GM12878 (cell line): Measurements from ENCODE around the gene PPP6R1. TPM values are rescaled to one million over a fixed set of nuclear protein-coding genes. Genes with fewer than 3 reads are reported as not detected.
A peak's percentile ranks its signal among the peaks of the same experiment; 100 is the strongest.

ENCODE experiments used
- CREM ChIP-seq: IDR thresholded peaks from 2 replicates; pipeline ENCODE4 v1.6.1; 2014; ENCODE audit warnings: antibody characterized with exemption, low read depth
- EGR1 ChIP-seq, 2 experiments: IDR thresholded peaks; 1 replicate in 1 of 2; 2 replicates in 1 of 2; pipeline ENCODE4 v1.6.1; 2011 to 2012; ENCODE audit warnings: low read depth in 2 of 2, low read length in 2 of 2, borderline replicate concordance in 1 of 2, mild to moderate bottlenecking in 1 of 2, moderate library complexity in 1 of 2
- HCFC1 ChIP-seq: fragments of 150-350 bp; IDR thresholded peaks from 2 replicates; pipeline ENCODE4 v1.6.1; 2014; ENCODE audit warnings: low read length
- HDAC2 ChIP-seq: fragments of 200-600 bp; sonication (generic); IDR thresholded peaks from 2 replicates; pipeline ENCODE4 v1.6.1; 2017
- IKZF1 ChIP-seq: fragments of 450-650 bp; conservative IDR thresholded peaks from 2 replicates; pipeline ENCODE4 v1.6.1; 2017; ENCODE audit warnings: antibody characterized with exemption, mild to moderate bottlenecking
- NRF1 ChIP-seq: conservative IDR thresholded peaks from 2 replicates; pipeline ENCODE4 v1.6.1; 2011; ENCODE audit warnings: mild to moderate bottlenecking, low read depth, low read length, improper control_type of control experiment
- POLR2A ChIP-seq: IDR thresholded peaks from 2 replicates; pipeline ENCODE4 v1.6.1; 2011; ENCODE audit warnings: low read depth, mild to moderate bottlenecking, low read length
- ZNF24 ChIP-seq: fragments of 450-650 bp; IDR thresholded peaks from 2 replicates; pipeline ENCODE4 v1.6.1; 2017; ENCODE audit warnings: antibody characterized with exemption, mild to moderate bottlenecking
- polyA plus RNA-seq, 11 experiments: library from polyadenylated mRNA; depleted of rRNA in 4 of 11; unstranded in 6 of 11; stranded (reverse) in 5 of 11; fragments of >200 nt; fragmentation: Nextera tagmentation in 4 of 11; fragmentation: Illumina TruSeq in 1 of 11; extraction: Ambion mirVana in 4 of 11; extraction: Trizol in 1 of 11; gene quantifications; 1 replicate in 1 of 11; 2 replicates in 10 of 11; pipeline versions ENCODE4 v1.2.1 to v1.2.3, GENCODE V29; 2011 to 2016; ENCODE audit warnings: inconsistent platforms in 2 of 11, missing spikeins in 2 of 11, low read depth in 1 of 11
- total RNA-seq, 4 experiments: library from RNA; depleted of rRNA in 3 of 4; stranded (reverse); fragments of >200 nt in 3 of 4; fragmentation: Illumina TruSeq in 1 of 4; extraction: Trizol in 1 of 4; gene quantifications; 2 replicates each; pipeline versions ENCODE4 v1.2.1 to v1.2.3, GENCODE V29; 2013 to 2021
- TF ChIP-seq, protein P1 (sequence below): fragments of 450-650 bp; formaldehyde crosslinking; IDR thresholded peaks from 2 replicates; pipeline ENCODE4 v1.5.0; 2022; ENCODE audit warnings: mild to moderate bottlenecking, missing genetic modification characterization
- TF ChIP-seq, protein P2 (sequence below): fragments of 450-650 bp; formaldehyde crosslinking; IDR thresholded peaks from 2 replicates; pipeline ENCODE4 v1.4.0; 2022; ENCODE audit warnings: mild to moderate bottlenecking, moderate library complexity
- TF ChIP-seq, protein P3 (sequence below): fragments of 450-650 bp; IDR thresholded peaks from 2 replicates; pipeline ENCODE4 v1.6.1; 2017; ENCODE audit warnings: antibody characterized with exemption, mild to moderate bottlenecking, moderate library complexity
- TF ChIP-seq, protein P4 (sequence below): fragments of 450-650 bp; IDR thresholded peaks from 2 replicates; pipeline ENCODE4 v1.6.1; 2018; ENCODE audit warnings: borderline replicate concordance, mild to moderate bottlenecking; ENCODE audit not compliant: partially characterized antibody

The PPP6R1 gene
- total and polyA plus RNA-seq, 10 of the 15 experiments (the other 5 are each of a cell fraction or from before 2014, with no cell fraction given): 0.80 to 173 (median 63.7) TPM

DNA sequence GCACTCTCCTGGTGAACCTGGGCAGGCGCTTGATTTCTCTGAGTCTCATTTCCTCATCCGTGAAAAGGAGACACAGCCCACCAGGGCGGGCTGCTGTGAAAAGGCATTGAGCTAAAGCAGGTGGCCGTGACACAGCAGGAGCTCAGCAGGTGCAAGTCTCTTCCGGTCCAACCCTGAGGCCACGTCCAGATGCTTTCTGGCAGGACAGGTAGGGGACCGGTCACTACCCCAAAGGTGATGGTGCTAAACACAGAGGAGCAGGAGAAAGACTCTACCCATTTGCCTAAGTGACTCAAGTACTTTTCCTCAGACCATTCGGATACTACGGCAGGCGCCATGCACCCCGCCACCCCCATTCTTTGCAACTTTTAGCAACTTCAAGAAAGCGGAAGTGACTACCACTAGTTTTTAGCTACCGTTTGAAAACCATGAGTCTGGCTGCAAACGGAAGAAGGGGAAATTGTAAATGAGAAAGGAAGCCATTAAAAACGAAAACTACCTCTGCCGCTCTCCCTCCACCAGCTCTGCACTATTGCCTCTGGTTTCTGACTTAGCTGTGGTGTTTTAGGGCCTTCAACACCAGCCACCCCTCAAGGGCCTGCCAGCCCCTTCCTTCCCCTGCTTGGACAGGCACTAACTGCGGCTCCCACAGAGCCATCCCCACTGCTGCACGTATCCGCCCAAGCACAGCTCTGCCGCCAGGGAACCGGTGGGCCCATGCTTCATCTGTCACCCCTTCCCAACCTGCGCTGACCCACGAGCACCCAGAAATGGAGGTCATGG, 4.8 kb downstream of the PPP6R1 start (continued):
- TF ChIP-seq, protein P1, sequence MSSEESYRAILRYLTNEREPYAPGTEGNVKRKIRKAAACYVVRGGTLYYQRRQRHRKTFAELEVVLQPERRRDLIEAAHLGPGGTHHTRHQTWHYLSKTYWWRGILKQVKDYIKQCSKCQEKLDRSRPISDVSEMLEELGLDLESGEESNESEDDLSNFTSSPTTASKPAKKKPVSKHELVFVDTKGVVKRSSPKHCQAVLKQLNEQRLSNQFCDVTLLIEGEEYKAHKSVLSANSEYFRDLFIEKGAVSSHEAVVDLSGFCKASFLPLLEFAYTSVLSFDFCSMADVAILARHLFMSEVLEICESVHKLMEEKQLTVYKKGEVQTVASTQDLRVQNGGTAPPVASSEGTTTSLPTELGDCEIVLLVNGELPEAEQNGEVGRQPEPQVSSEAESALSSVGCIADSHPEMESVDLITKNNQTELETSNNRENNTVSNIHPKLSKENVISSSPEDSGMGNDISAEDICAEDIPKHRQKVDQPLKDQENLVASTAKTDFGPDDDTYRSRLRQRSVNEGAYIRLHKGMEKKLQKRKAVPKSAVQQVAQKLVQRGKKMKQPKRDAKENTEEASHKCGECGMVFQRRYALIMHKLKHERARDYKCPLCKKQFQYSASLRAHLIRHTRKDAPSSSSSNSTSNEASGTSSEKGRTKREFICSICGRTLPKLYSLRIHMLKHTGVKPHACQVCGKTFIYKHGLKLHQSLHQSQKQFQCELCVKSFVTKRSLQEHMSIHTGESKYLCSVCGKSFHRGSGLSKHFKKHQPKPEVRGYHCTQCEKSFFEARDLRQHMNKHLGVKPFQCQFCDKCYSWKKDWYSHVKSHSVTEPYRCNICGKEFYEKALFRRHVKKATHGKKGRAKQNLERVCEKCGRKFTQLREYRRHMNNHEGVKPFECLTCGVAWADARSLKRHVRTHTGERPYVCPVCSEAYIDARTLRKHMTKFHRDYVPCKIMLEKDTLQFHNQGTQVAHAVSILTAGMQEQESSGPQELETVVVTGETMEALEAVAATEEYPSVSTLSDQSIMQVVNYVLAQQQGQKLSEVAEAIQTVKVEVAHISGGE (CRISPR knock-in tag): no peak
- TF ChIP-seq HDAC2: no peak
- TF ChIP-seq IKZF1: peak; percentile 72
- TF ChIP-seq, protein P2, sequence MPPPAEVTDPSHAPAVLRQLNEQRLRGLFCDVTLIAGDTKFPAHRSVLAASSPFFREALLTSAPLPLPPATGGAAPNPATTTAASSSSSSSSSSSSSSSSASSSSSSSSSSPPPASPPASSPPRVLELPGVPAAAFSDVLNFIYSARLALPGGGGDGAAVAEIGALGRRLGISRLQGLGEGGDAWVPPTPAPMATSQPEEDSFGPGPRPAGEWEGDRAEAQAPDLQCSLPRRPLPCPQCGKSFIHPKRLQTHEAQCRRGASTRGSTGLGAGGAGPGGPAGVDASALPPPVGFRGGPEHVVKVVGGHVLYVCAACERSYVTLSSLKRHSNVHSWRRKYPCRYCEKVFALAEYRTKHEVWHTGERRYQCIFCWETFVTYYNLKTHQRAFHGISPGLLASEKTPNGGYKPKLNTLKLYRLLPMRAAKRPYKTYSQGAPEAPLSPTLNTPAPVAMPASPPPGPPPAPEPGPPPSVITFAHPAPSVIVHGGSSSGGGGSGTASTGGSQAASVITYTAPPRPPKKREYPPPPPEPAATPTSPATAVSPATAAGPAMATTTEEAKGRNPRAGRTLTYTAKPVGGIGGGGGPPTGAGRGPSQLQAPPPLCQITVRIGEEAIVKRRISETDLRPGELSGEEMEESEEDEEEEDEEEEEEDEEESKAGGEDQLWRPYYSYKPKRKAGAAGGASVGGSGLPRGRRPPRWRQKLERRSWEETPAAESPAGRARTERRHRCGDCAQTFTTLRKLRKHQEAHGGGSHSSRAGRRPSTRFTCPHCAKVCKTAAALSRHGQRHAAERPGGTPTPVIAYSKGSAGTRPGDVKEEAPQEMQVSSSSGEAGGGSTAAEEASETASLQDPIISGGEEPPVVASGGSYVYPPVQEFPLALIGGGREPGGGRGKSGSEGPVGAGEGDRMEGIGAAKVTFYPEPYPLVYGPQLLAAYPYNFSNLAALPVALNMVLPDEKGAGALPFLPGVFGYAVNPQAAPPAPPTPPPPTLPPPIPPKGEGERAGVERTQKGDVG (CRISPR knock-in tag): no peak
- TF ChIP-seq POLR2A: peak; percentile 69
- TF ChIP-seq NRF1: no peak
- TF ChIP-seq, protein P3, sequence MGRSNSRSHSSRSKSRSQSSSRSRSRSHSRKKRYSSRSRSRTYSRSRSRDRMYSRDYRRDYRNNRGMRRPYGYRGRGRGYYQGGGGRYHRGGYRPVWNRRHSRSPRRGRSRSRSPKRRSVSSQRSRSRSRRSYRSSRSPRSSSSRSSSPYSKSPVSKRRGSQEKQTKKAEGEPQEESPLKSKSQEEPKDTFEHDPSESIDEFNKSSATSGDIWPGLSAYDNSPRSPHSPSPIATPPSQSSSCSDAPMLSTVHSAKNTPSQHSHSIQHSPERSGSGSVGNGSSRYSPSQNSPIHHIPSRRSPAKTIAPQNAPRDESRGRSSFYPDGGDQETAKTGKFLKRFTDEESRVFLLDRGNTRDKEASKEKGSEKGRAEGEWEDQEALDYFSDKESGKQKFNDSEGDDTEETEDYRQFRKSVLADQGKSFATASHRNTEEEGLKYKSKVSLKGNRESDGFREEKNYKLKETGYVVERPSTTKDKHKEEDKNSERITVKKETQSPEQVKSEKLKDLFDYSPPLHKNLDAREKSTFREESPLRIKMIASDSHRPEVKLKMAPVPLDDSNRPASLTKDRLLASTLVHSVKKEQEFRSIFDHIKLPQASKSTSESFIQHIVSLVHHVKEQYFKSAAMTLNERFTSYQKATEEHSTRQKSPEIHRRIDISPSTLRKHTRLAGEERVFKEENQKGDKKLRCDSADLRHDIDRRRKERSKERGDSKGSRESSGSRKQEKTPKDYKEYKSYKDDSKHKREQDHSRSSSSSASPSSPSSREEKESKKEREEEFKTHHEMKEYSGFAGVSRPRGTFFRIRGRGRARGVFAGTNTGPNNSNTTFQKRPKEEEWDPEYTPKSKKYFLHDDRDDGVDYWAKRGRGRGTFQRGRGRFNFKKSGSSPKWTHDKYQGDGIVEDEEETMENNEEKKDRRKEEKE: no peak
- TF ChIP-seq EGR1 (IDR thresholded peaks at IDR 0.05; ENCODE audit: borderline replicate concordance in 1 of 2, low read depth in 2 of 2, low read length in 2 of 2): 0 out of 3 replicates have a peak, but pooled peaks of 1 of the 2 experiments have one; percentile 5
- peak; percentile 51; the same call in 1 of the 2 replicates for TF ChIP-seq CREM
- TF ChIP-seq ZNF24: no peak
- TF ChIP-seq, protein P4, sequence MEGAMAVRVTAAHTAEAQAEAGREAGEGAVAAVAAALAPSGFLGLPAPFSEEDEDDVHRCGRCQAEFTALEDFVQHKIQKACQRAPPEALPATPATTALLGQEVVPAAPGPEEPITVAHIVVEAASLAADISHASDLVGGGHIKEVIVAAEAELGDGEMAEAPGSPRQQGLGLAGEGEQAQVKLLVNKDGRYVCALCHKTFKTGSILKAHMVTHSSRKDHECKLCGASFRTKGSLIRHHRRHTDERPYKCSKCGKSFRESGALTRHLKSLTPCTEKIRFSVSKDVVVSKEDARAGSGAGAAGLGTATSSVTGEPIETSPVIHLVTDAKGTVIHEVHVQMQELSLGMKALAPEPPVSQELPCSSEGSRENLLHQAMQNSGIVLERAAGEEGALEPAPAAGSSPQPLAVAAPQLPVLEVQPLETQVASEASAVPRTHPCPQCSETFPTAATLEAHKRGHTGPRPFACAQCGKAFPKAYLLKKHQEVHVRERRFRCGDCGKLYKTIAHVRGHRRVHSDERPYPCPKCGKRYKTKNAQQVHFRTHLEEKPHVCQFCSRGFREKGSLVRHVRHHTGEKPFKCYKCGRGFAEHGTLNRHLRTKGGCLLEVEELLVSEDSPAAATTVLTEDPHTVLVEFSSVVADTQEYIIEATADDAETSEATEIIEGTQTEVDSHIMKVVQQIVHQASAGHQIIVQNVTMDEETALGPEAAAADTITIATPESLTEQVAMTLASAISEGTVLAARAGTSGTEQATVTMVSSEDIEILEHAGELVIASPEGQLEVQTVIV: peak; percentile 21
- TF ChIP-seq HCFC1: no peak
